Measurements from ENCODE around the gene KCND3.

KCND3 gene

DNA sequence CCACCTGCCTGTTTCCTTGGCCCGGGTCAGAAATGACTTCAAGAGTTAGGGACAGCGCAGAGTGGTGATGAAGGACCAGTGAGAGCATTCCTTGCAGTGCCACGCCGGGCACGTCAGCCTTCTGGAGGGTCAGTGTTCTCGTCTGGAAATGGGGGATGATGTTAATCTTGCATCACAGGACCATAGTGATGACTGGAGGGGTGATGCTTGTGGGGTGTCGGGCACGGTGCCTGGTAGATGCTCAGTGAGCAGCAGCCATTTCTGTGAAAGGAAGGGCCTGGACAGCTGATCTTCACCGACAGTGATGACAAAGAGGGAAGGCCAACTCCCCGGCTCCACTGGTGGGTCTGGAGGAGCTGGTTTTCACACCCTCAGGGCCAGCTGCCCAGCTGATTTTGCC, 177.6 kb downstream of the KCND3 start:
- TF ChIP-seq, protein P1, sequence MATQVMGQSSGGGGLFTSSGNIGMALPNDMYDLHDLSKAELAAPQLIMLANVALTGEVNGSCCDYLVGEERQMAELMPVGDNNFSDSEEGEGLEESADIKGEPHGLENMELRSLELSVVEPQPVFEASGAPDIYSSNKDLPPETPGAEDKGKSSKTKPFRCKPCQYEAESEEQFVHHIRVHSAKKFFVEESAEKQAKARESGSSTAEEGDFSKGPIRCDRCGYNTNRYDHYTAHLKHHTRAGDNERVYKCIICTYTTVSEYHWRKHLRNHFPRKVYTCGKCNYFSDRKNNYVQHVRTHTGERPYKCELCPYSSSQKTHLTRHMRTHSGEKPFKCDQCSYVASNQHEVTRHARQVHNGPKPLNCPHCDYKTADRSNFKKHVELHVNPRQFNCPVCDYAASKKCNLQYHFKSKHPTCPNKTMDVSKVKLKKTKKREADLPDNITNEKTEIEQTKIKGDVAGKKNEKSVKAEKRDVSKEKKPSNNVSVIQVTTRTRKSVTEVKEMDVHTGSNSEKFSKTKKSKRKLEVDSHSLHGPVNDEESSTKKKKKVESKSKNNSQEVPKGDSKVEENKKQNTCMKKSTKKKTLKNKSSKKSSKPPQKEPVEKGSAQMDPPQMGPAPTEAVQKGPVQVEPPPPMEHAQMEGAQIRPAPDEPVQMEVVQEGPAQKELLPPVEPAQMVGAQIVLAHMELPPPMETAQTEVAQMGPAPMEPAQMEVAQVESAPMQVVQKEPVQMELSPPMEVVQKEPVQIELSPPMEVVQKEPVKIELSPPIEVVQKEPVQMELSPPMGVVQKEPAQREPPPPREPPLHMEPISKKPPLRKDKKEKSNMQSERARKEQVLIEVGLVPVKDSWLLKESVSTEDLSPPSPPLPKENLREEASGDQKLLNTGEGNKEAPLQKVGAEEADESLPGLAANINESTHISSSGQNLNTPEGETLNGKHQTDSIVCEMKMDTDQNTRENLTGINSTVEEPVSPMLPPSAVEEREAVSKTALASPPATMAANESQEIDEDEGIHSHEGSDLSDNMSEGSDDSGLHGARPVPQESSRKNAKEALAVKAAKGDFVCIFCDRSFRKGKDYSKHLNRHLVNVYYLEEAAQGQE (IDR thresholded peaks at IDR 0.05; ENCODE audit: insufficient read depth in 1 of 2, low read depth in 2 of 2, low read length in 2 of 2), result no peak
- TF ChIP-seq SIN3A (IDR thresholded peaks at IDR 0.05; ENCODE audit: borderline replicate concordance, insufficient read depth, low read length) (no peak), TAF1 (IDR thresholded peaks at IDR 0.05; ENCODE audit: borderline replicate concordance, insufficient read depth, low read length) (no peak), FOXP2 (optimal IDR thresholded peaks at IDR 0.05; ENCODE audit: borderline replicate concordance, extremely low read depth, extremely low read length, insufficient read depth) (no peak), POLR2AphosphoS5 (IDR thresholded peaks at IDR 0.05; ENCODE audit: low read depth, low read length) (no peak)

DNA sequence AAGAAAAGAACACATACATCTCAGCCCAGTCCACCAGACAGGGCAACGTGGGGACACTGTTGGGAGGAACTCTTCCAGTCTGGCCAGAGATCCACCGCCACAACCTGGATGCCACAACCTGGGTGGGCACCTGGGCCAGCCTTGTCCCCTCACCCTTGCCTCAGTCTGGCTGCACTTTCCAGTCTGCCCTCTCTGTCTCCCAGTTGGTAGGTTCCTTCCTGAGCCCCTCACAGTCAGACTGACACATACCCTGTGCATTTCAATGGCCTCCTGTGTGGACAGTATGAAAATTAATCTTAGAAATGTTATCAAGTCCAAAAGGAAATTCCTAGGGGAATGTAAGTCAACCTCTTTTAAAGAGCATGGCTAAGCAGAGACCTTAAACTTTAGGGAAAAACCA, 184.2 kb downstream of the KCND3 start:
- TF ChIP-seq, protein P1 (IDR thresholded peaks at IDR 0.05; ENCODE audit: insufficient read depth in 1 of 2, low read depth in 2 of 2, low read length in 2 of 2), result no peak
- no peak for TF ChIP-seq SIN3A (IDR thresholded peaks at IDR 0.05; ENCODE audit: borderline replicate concordance, insufficient read depth, low read length)
- TF ChIP-seq TAF1 (IDR thresholded peaks at IDR 0.05; ENCODE audit: borderline replicate concordance, insufficient read depth, low read length), result no peak
- TF ChIP-seq FOXP2 (optimal IDR thresholded peaks at IDR 0.05; ENCODE audit: borderline replicate concordance, extremely low read depth, extremely low read length, insufficient read depth), result no peak
- TF ChIP-seq POLR2AphosphoS5 (IDR thresholded peaks at IDR 0.05; ENCODE audit: low read depth, low read length), result no peak

DNA sequence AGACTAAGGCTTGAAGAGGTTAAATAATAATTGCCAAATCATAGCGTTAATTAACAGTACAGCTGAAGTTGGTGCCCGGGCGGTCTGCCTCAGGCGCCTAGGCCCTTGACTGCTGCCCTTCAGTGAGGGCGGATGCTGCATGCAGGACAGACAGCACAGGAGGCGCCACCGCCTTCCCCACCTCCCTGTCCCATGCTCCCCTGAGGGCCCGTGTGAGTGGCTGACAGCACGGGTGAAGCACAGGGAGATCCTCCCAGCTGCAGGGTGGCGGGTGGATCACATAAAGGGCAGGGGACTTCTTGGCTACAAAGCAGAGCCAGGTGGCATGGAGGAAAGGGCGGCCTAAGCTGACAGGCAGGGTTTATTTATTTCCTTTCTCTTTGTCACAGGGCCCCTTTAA, 184.7 kb downstream of the KCND3 start:
- no peak for TF ChIP-seq POLR2AphosphoS5 (IDR thresholded peaks at IDR 0.05; ENCODE audit: low read depth, low read length)
- TF ChIP-seq, protein P1 (IDR thresholded peaks at IDR 0.05; ENCODE audit: insufficient read depth in 1 of 2, low read depth in 2 of 2, low read length in 2 of 2), result no peak
- no peak for TF ChIP-seq SIN3A (IDR thresholded peaks at IDR 0.05; ENCODE audit: borderline replicate concordance, insufficient read depth, low read length)
- TF ChIP-seq FOXP2 (optimal IDR thresholded peaks at IDR 0.05; ENCODE audit: borderline replicate concordance, extremely low read depth, extremely low read length, insufficient read depth), result no peak
- TF ChIP-seq TAF1 (IDR thresholded peaks at IDR 0.05; ENCODE audit: borderline replicate concordance, insufficient read depth, low read length), result no peak

DNA sequence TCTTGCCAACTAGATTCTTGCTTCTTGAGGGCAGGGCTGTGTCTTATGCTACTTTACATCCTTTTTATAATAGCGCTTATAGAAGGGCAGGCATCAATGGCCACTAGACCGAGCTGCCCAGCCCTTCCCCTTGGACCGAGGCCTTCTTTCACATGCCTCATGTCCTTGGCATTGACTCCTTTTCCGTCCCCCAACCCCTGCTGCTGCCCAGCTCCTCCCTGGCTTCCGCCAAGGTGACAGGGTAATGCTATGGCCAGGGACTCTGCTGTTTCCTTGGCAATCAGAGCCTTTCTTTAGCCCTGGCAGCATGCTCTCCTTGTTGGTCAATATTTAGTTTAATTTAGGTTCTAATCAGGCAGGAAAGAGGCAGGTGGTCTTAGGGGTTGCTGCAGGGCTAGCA, 185.5 kb downstream of the KCND3 start:
- TF ChIP-seq, protein P1 (IDR thresholded peaks at IDR 0.05; ENCODE audit: insufficient read depth in 1 of 2, low read depth in 2 of 2, low read length in 2 of 2), result no peak
- no peak for TF ChIP-seq FOXP2 (optimal IDR thresholded peaks at IDR 0.05; ENCODE audit: borderline replicate concordance, extremely low read depth, extremely low read length, insufficient read depth)
- TF ChIP-seq POLR2AphosphoS5 (IDR thresholded peaks at IDR 0.05; ENCODE audit: low read depth, low read length), result no peak
- no peak for TF ChIP-seq SIN3A (IDR thresholded peaks at IDR 0.05; ENCODE audit: borderline replicate concordance, insufficient read depth, low read length)
- no peak for TF ChIP-seq TAF1 (IDR thresholded peaks at IDR 0.05; ENCODE audit: borderline replicate concordance, insufficient read depth, low read length)

DNA sequence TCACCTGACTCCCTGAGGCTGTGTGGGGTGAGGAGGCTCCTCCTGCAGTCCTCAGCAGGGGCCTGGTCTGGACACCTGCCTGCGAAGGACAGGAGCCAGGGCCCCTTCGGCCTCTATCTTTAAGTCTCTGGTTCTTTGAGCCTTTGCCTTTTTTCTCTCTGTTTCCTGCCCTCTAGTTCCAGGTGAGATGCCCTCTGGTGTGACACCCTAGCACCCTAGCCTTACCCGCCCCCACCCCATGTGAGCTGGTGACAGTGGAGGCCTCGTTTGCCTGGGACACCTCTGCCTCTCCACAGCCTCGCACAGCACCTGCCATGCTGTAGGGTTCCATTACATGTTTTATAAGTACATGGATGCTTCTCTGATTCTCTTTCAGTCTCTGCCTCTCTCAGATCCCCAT, 186.5 kb downstream of the KCND3 start:
- TF ChIP-seq SIN3A (IDR thresholded peaks at IDR 0.05; ENCODE audit: borderline replicate concordance, insufficient read depth, low read length) (no peak), TAF1 (IDR thresholded peaks at IDR 0.05; ENCODE audit: borderline replicate concordance, insufficient read depth, low read length) (no peak), FOXP2 (optimal IDR thresholded peaks at IDR 0.05; ENCODE audit: borderline replicate concordance, extremely low read depth, extremely low read length, insufficient read depth) (no peak), POLR2AphosphoS5 (IDR thresholded peaks at IDR 0.05; ENCODE audit: low read depth, low read length) (no peak)
- TF ChIP-seq, protein P1 (IDR thresholded peaks at IDR 0.05; ENCODE audit: insufficient read depth in 1 of 2, low read depth in 2 of 2, low read length in 2 of 2), result no peak

All from PFSK-1 (cell line).